ENCODE data around the gene UNC50. TPM values are rescaled to one million over a fixed set of nuclear protein-coding genes. Genes with fewer than 3 reads are reported as not detected.
A peak's percentile ranks its signal among the peaks of the same experiment; 100 is the strongest.

The UNC50 gene
- total RNA-seq, 4 donors from 2014 or later = 23.9 to 46.8 (median 36.3) TPM

DNA sequence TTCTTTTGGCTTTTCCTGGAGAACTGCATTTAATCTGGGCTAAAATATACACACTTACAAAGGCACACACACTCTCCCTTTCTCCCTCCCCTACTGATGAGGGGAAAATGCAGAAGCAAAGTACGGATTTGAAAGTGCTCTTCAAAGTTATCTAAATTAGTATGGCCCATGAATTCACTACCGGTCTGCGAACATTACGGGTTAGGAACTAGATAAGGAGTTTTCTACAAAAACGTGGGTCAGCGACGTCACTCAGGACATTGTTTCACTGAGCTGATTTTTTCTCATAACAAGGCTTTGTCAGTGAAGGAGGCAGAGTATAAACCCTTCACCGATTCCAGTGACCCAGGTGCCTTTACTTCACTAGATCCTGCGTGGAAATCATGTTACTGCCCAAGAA is 47.4 kb upstream of the UNC50 start:
- Histone ChIP-seq H3K27me3 (no peaks in the 10 kb centered on the region), H3K36me3 (no peaks in the 10 kb centered on the region), H3K9me3 (no peaks in the 10 kb centered on the region), H3K4me1 (peaks cover 0 to 42% (median 15%) of the 10 kb centered on the region in 4 donors), H3K4me3 (no peak overlapping the region), H3K27ac (peak overlapping the region; percentile 36 to 72 (median 59))
- no peak for DNase-seq
- intact Hi-C loops (cut with DNase I; ENCODE audit: low total_unique reads) (no loop called here), in situ Hi-C loops (cut with MboI; ENCODE audit: low pct_ligation_motif_present in 1 of 4, low pct_unique_long_range_greater_than_20kb in 1 of 4, low sequenced_read_pairs in 3 of 4) (loop anchor here in 1 of 4 donors (25.0 kb wide), 1 partner anchor 149 kb away; no protein-coding TSS in a partner anchor)
- WGBS, 2 donors (ENCODE audit: low coverage in 1 of 2) = 95% methylated on average over 8 to 9 of the region's 9 CpGs
- TF ChIP-seq EP300 (IDR thresholded peaks at IDR 0.05; ENCODE audit: low read depth) (no peak), POLR2AphosphoS5 (IDR thresholded peaks at IDR 0.05) (no peak), POLR2A (IDR thresholded peaks at IDR 0.05) (no peak)
- TF ChIP-seq, protein P1, sequence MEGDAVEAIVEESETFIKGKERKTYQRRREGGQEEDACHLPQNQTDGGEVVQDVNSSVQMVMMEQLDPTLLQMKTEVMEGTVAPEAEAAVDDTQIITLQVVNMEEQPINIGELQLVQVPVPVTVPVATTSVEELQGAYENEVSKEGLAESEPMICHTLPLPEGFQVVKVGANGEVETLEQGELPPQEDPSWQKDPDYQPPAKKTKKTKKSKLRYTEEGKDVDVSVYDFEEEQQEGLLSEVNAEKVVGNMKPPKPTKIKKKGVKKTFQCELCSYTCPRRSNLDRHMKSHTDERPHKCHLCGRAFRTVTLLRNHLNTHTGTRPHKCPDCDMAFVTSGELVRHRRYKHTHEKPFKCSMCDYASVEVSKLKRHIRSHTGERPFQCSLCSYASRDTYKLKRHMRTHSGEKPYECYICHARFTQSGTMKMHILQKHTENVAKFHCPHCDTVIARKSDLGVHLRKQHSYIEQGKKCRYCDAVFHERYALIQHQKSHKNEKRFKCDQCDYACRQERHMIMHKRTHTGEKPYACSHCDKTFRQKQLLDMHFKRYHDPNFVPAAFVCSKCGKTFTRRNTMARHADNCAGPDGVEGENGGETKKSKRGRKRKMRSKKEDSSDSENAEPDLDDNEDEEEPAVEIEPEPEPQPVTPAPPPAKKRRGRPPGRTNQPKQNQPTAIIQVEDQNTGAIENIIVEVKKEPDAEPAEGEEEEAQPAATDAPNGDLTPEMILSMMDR (IDR thresholded peaks at IDR 0.05) = no peak

DNA sequence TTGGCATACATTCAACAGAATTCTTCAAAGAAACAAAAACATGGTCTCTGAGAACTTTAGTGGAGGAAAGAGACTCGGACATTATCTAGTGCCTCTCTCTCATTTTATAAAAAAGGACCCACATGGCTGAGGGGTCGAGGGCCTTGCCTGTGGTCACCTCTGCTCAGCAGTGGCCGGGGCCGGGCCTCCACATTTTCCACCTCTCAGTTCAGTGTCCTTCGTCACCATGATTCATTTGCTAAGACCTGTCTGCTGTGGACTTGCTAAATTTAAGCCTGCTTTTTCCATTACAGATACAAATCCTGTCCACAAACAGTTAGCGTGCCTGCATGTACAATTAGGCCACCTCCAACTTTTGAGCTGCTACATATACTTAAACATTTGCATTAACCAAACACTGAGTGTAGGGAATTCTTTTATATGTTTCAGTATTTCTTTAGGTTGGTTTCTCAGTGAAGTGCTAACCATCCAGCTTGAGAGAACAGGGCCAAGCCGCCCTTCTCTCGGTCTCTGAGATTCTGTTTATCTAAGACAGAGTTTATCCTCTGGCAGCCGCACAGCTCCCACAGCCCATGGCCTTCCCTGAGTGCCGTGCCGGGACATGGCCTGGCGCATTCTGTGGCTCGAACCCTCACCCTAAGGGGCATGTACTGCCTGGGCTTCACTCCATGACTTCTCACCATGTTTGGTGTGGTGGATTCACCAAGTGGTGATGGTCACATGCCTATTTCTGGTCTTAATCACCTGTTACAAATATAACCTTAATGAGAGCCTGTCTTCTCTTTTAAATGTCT is 46.3 kb upstream of the UNC50 start:
- Histone ChIP-seq H3K4me1 (peaks cover 0 to 42% (median 15%) of the 10 kb centered on the region in 4 donors), H3K27me3 (no peaks in the 10 kb centered on the region), H3K9me3 (no peaks in the 10 kb centered on the region), H3K27ac (peak overlapping the region; percentile 36 to 72 (median 59)), H3K4me3 (no peak overlapping the region), H3K36me3 (no peaks in the 10 kb centered on the region)
- no peak for DNase-seq
- 69 to 80% methylated on average over 3 to 13 of the region's 13 CpGs for WGBS, 2 donors (ENCODE audit: low coverage in 1 of 2)
- TF ChIP-seq EP300 (IDR thresholded peaks at IDR 0.05; ENCODE audit: low read depth) = no peak
- TF ChIP-seq, protein P1 (IDR thresholded peaks at IDR 0.05) = no peak
- no peak for TF ChIP-seq POLR2AphosphoS5 (IDR thresholded peaks at IDR 0.05)
- no peak for TF ChIP-seq POLR2A (IDR thresholded peaks at IDR 0.05)
- in situ Hi-C loops (cut with MboI; ENCODE audit: low pct_ligation_motif_present in 1 of 4, low pct_unique_long_range_greater_than_20kb in 1 of 4, low sequenced_read_pairs in 3 of 4) (loop anchor here in 1 of 4 donors (25.0 kb wide), 1 partner anchor 150 kb away; no protein-coding TSS in a partner anchor), intact Hi-C loops (cut with DNase I; ENCODE audit: low total_unique reads) (no loop called here)

DNA sequence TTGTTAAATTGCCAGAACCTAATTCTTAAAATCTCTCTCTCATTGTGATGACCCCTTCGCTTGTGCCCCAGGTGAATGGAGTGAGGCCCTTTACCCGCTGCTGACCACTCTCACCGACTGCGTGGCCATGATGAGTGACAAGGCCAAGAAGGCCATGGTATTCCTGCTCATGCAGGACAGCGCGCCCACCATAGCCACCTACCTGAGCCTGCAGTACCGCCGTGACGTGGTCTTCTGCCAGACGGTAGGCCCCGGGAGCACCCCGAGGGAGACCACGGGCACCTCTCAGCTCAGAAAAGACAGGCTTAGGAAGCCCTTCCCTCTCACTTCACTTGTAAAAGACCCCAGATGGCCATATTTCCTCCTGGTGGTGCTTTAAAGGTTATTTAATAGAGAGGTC is 45.0 kb upstream of the UNC50 start:
- no peak for DNase-seq
- 93 to 97% methylated on average over 6 to 13 of the region's 13 CpGs for WGBS, 2 donors (ENCODE audit: low coverage in 1 of 2)
- no peaks in the 10 kb centered on the region for H3K36me3 ChIP-seq
- in situ Hi-C loops (cut with MboI; ENCODE audit: low pct_ligation_motif_present in 1 of 4, low pct_unique_long_range_greater_than_20kb in 1 of 4, low sequenced_read_pairs in 3 of 4) (loop anchor here in 1 of 4 donors (25.0 kb wide), 1 partner anchor 151 kb away; no protein-coding TSS in a partner anchor), intact Hi-C loops (cut with DNase I; ENCODE audit: low total_unique reads) (no loop called here)
- no peaks in the 10 kb centered on the region for H3K27me3 ChIP-seq
- H3K27ac ChIP-seq = peak overlapping the region in 1 of 4 donors; percentile 70
- H3K4me1 ChIP-seq = peaks cover 0 to 42% (median 15%) of the 10 kb centered on the region in 4 donors
- no peaks in the 10 kb centered on the region for H3K9me3 ChIP-seq
- no peak overlapping the region for H3K4me3 ChIP-seq
- TF ChIP-seq POLR2AphosphoS5 (IDR thresholded peaks at IDR 0.05) (no peak), EP300 (IDR thresholded peaks at IDR 0.05; ENCODE audit: low read depth) (no peak), POLR2A (IDR thresholded peaks at IDR 0.05) (no peak)
- TF ChIP-seq, protein P1 (IDR thresholded peaks at IDR 0.05) = no peak

DNA sequence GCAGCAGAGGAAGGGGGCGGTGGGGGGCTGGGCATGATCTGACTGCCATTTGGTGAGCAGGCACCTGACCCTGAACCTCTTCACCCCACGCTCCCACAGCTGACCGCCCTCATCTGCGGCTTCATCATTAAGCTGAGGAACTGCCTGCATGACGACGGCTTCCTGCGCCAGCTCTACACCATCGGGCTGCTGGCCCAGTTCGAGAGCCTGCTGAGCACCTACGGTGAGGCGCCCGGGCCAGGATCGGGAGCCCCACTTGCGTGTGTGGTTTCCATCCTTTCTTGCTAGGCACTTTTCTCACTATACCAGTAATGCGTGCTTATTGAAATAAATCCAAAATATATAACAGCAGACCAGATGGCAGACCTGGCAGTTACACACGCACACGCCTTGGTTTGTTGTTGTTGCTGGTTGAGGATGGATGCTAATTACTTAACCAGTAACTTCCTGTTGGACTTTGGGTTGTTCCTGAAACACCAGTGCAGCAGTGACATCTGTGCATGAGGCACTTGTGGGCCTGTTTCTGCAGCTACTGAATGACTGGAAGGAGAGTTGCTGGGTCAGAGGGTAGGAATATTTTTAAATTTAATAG is 43.8 kb upstream of the UNC50 start:
- intact Hi-C loops (cut with DNase I; ENCODE audit: low total_unique reads) (no loop called here), in situ Hi-C loops (cut with MboI; ENCODE audit: low pct_ligation_motif_present in 1 of 4, low pct_unique_long_range_greater_than_20kb in 1 of 4, low sequenced_read_pairs in 3 of 4) (loop anchor here in 1 of 4 donors (25.0 kb wide), 1 partner anchor 152 kb away; no protein-coding TSS in a partner anchor)
- 86% methylated on average over 17 of the region's 17 CpGs; no CpG with 5 or more reads in 1 of the 2 donors for WGBS, 2 donors (ENCODE audit: low coverage in 1 of 2)
- Histone ChIP-seq H3K36me3 (no peaks in the 10 kb centered on the region), H3K4me3 (no peak overlapping the region), H3K27ac (peak overlapping the region; percentile 29 to 70 (median 50)), H3K9me3 (no peaks in the 10 kb centered on the region), H3K4me1 (peaks cover 0 to 31% (median 13%) of the 10 kb centered on the region in 4 donors), H3K27me3 (no peaks in the 10 kb centered on the region)
- DNase-seq = peak; percentile 32
- peak in 2 of 3 donors; percentile 28 to 32 for TF ChIP-seq POLR2AphosphoS5 (IDR thresholded peaks at IDR 0.05)
- TF ChIP-seq, protein P1 (IDR thresholded peaks at IDR 0.05) = no peak

All from transverse colon (tissue), 4 donors.